NT2/D1 (cell line): ENCODE data around the gene SLC16A6.

Source experiments
- SUZ12 ChIP-seq: IDR thresholded peaks from 2 replicates; pipeline ENCODE4 v1.6.1; 2011; ENCODE audit not compliant: insufficient read length, insufficient read depth; ENCODE audit errors: extremely low read depth
- YY1 ChIP-seq: IDR thresholded peaks from 2 replicates; pipeline ENCODE4 v1.6.1; 2011; ENCODE audit not compliant: insufficient read length, insufficient read depth
- ZNF274 ChIP-seq: IDR thresholded peaks from 2 replicates; pipeline ENCODE4 v1.6.1; 2011; ENCODE audit warnings: mild to moderate bottlenecking, low read depth, low read length

- no peak for TF ChIP-seq YY1
- no peak for TF ChIP-seq ZNF274
- no peak for TF ChIP-seq SUZ12
Measured at GRCh38 chr17:68248199-68248825, 42.6 kb downstream of the SLC16A6 start.
